H1 (cell line): ENCODE data around the gene GNG12. TPM values are rescaled to one million over a fixed set of nuclear protein-coding genes. Genes with fewer than 3 reads are reported as not detected.

Experiments used
- CTCF ChIA-PET: fragments of 300-600 bp; sonication (Branson Sonifier 250); formaldehyde crosslinking; loops from one replicate; lab custom pipeline; 2021; ENCODE audit not compliant: partially characterized antibody; lab: Charles Lee
- POLR2A ChIA-PET: fragments of 300-600 bp; sonication (Branson Sonifier 250); formaldehyde crosslinking; loops from one replicate; lab custom pipeline; 2021; ENCODE audit warnings: inconsistent platforms; ENCODE audit not compliant: partially characterized antibody; lab: Charles Lee
- DNase-seq, 2 experiments: peaks; one replicate each; pipeline versions ENCODE4 v3.0.0 to v3.0.0-alpha.2; 2010 to 2022; ENCODE audit warnings: low spot score in 2 of 2, low read depth in 1 of 2, mixed read lengths in 1 of 2
- FAIRE-seq: peaks from 2 replicates; lab custom pipeline; 2011; peaks lifted over from hg19 to GRCh38; lab: Jason Lieb, UNC
- H2AFZ ChIP-seq: 2 replicates; pipeline ENCODE4 v1.8.1; 2012; ENCODE audit warnings: low read length, inconsistent platforms
- H2AK5ac ChIP-seq: 2 replicates; pipeline ENCODE4 v1.6.1; 2013; ENCODE audit warnings: low read depth, low read length
- H2BK120ac ChIP-seq: replicated peaks from 2 replicates; pipeline ENCODE3; 2013; ENCODE audit warnings: low read depth, low read length, inconsistent platforms
- H2BK12ac ChIP-seq: 2 replicates; pipeline ENCODE4 v1.6.1; 2013; ENCODE audit warnings: low read depth, low read length
- H2BK15ac ChIP-seq: 2 replicates; pipeline ENCODE4 v1.6.1; 2013; ENCODE audit warnings: low read length
- H2BK20ac ChIP-seq: 2 replicates; pipeline ENCODE4 v1.6.1; 2013; ENCODE audit warnings: low read length
- H2BK5ac ChIP-seq: 2 replicates; pipeline ENCODE4 v1.6.1; 2013; ENCODE audit warnings: low read depth, low read length
- H3K14ac ChIP-seq: 2 replicates; pipeline ENCODE4 v1.6.1; 2013; ENCODE audit warnings: inconsistent platforms; ENCODE audit not compliant: insufficient read length
- H3K18ac ChIP-seq: 2 replicates; pipeline ENCODE4 v1.6.1; 2013; ENCODE audit warnings: low read length; ENCODE audit errors: extremely low read depth
- H3K23ac ChIP-seq: 2 replicates; pipeline ENCODE4 v1.6.1; 2013; ENCODE audit warnings: inconsistent platforms; ENCODE audit not compliant: insufficient read length
- H3K23me2 ChIP-seq: 2 replicates; pipeline ENCODE4 v1.6.1; 2013; ENCODE audit warnings: low read depth, low read length
- H3K27ac ChIP-seq: 2 replicates; pipeline ENCODE4 v1.6.1; 2011; ENCODE audit warnings: low read depth, low read length, inconsistent platforms
- H3K27me3 ChIP-seq, 4 experiments: replicated peaks in 1 of 4; 1 replicate in 1 of 4; 2 replicates in 3 of 4; pipeline versions ENCODE4 v1.6.1 to v1.8.1; 2011 to 2013; ENCODE audit warnings: low read length in 3 of 4, mild to moderate bottlenecking in 3 of 4, inconsistent platforms in 2 of 4, mixed read lengths in 2 of 4, moderate library complexity in 1 of 4; ENCODE audit not compliant: control insufficient read depth in 3 of 4, insufficient read depth in 3 of 4; ENCODE audit errors: extremely low read depth in 1 of 4
- H3K36me3 ChIP-seq, 4 experiments: 2 replicates each; pipeline versions ENCODE4 v1.6.1 to v1.8.1; 2011 to 2013; ENCODE audit warnings: mild to moderate bottlenecking in 4 of 4, low read length in 3 of 4, moderate library complexity in 2 of 4, control low read depth in 1 of 4, inconsistent platforms in 1 of 4; ENCODE audit not compliant: insufficient read depth in 4 of 4, control insufficient read depth in 2 of 4
- H3K4ac ChIP-seq: replicated peaks from 2 replicates; pipeline ENCODE3; 2013; ENCODE audit warnings: low read length, low read depth, mixed read lengths, inconsistent platforms; ENCODE audit not compliant: insufficient read length
- H3K4me1 ChIP-seq, 4 experiments: replicated peaks in 1 of 4; 1 replicate in 1 of 4; 2 replicates in 3 of 4; pipeline versions ENCODE4 v1.6.1 to v1.8.1; 2011 to 2013; ENCODE audit warnings: low read length in 3 of 4, inconsistent platforms in 2 of 4, mixed read lengths in 1 of 4; ENCODE audit not compliant: insufficient read depth in 4 of 4, control insufficient read depth in 3 of 4
- H3K4me2 ChIP-seq, 2 experiments: 2 replicates each; pipeline versions ENCODE4 v1.6.1 to v1.8.1; 2011 to 2013; ENCODE audit warnings: low read depth in 2 of 2, low read length in 2 of 2, control low read depth in 1 of 2, inconsistent platforms in 1 of 2, mild to moderate bottlenecking in 1 of 2; ENCODE audit not compliant: insufficient read depth in 1 of 2
- H3K4me3 ChIP-seq, 4 experiments: fragments of 200-600, 300-600 bp in 1 of 4; sonication (generic), shearing (Covaris generic), sonication (Bioruptor Twin) in 1 of 4; 2 replicates each; pipeline versions ENCODE4 v1.5.1 to v1.8.1; 2011 to 2016; ENCODE audit warnings: low read length in 4 of 4, low read depth in 3 of 4, control low read depth in 2 of 4, inconsistent platforms in 2 of 4, mild to moderate bottlenecking in 2 of 4, mixed read lengths in 1 of 4, moderate library complexity in 1 of 4; ENCODE audit not compliant: insufficient read depth in 2 of 4; ENCODE audit errors: extremely low read depth in 1 of 4
- H3K56ac ChIP-seq: replicated peaks from 2 replicates; pipeline ENCODE3; 2013; ENCODE audit warnings: low read depth, mild to moderate bottlenecking, mixed read lengths, low read length, inconsistent platforms; ENCODE audit not compliant: insufficient read length
- H3K79me1 ChIP-seq: 2 replicates; pipeline ENCODE4 v1.6.1; 2013; ENCODE audit warnings: low read depth, low read length, control low read depth
- H3K79me2 ChIP-seq, 2 experiments: 2 replicates each; pipeline versions ENCODE4 v1.6.1 to v1.8.1; 2012 to 2013; ENCODE audit warnings: low read length in 2 of 2, mild to moderate bottlenecking in 2 of 2, inconsistent platforms in 1 of 2; ENCODE audit not compliant: insufficient read depth in 2 of 2, control insufficient read depth in 1 of 2
- H3K9ac ChIP-seq, 4 experiments: replicated peaks in 1 of 4; 1 replicate in 1 of 4; 2 replicates in 3 of 4; pipeline versions ENCODE4 v1.6.1 to v1.8.1; 2011 to 2013; ENCODE audit warnings: low read depth in 3 of 4, low read length in 3 of 4, control low read depth in 2 of 4, mild to moderate bottlenecking in 2 of 4, moderate library complexity in 2 of 4, inconsistent platforms in 1 of 4; ENCODE audit errors: extremely low read depth in 1 of 4
- H3K9me3 ChIP-seq, 2 experiments: 2 replicates each; pipeline versions ENCODE4 v1.6.1 to v1.8.1; 2012 to 2013; ENCODE audit warnings: mild to moderate bottlenecking in 2 of 2, moderate library complexity in 2 of 2, control low read depth in 1 of 2, inconsistent platforms in 1 of 2, low read depth in 1 of 2, low read length in 1 of 2, mixed read lengths in 1 of 2; ENCODE audit not compliant: insufficient read depth in 2 of 2
- H4K20me1 ChIP-seq, 2 experiments: replicated peaks in 1 of 2; 2 replicates each; pipeline versions ENCODE3 to v1.8.1; 2011 to 2013; ENCODE audit warnings: inconsistent platforms in 2 of 2, low read length in 2 of 2, mild to moderate bottlenecking in 1 of 2; ENCODE audit not compliant: insufficient read depth in 2 of 2, control insufficient read depth in 1 of 2
- H4K5ac ChIP-seq: 2 replicates; pipeline ENCODE4 v1.6.1; 2013; ENCODE audit warnings: low read length, low read depth, mixed read lengths, inconsistent platforms; ENCODE audit not compliant: insufficient read length
- H4K8ac ChIP-seq: 2 replicates; pipeline ENCODE4 v1.8.0; 2013; ENCODE audit warnings: mild to moderate bottlenecking, moderate library complexity, low read length, inconsistent platforms; ENCODE audit not compliant: insufficient read depth; ENCODE audit errors: extremely low read depth
- H4K91ac ChIP-seq: replicated peaks from 2 replicates; pipeline ENCODE3; 2013; ENCODE audit warnings: low read length, mixed read lengths, inconsistent platforms; ENCODE audit not compliant: insufficient read length
- CHD1 ChIP-seq: IDR thresholded peaks from 2 replicates; pipeline ENCODE4 v1.6.1; 2012; ENCODE audit warnings: low read depth, low read length, improper control_type of control experiment
- CREB1 ChIP-seq: IDR thresholded peaks from 2 replicates; pipeline ENCODE4 v1.6.1; 2012; ENCODE audit warnings: inconsistent platforms
- GABPA ChIP-seq: IDR thresholded peaks from 2 replicates; pipeline ENCODE4 v1.6.1; 2011; ENCODE audit warnings: mild to moderate bottlenecking, low read length, moderate library complexity, borderline replicate concordance; ENCODE audit not compliant: insufficient read depth
- KDM5A ChIP-seq: fragments of 200-600 bp; IDR thresholded peaks from 2 replicates; pipeline ENCODE4 v1.7.1; 2012; ENCODE audit warnings: mild to moderate bottlenecking, low read length, inconsistent platforms, mixed read lengths
- SAP30 ChIP-seq: fragments of 300-600 bp; sonication (generic); IDR thresholded peaks from 2 replicates; pipeline ENCODE4 v1.7.1; 2012; ENCODE audit warnings: low read length, moderate library complexity, mild to moderate bottlenecking, inconsistent platforms; ENCODE audit not compliant: insufficient read depth, insufficient replicate concordance
- SP2 ChIP-seq: IDR thresholded peaks from 2 replicates; pipeline ENCODE4 v1.6.1; 2012; ENCODE audit warnings: mild to moderate bottlenecking, low read length, inconsistent platforms
- SRF ChIP-seq: IDR thresholded peaks from 2 replicates; pipeline ENCODE4 v1.6.1; 2011; ENCODE audit warnings: mild to moderate bottlenecking, low read depth, low read length, moderate library complexity
- WGBS, 2 experiments: shearing (Covaris generic) in 1 of 2; methylation state at CpG; one replicate each; pipeline versions ENCODE4 v1.1.6 to v1.1.7; 2013 to 2015; ENCODE audit warnings: low lambda C conversion rate in 2 of 2, mixed read lengths in 2 of 2, inconsistent platforms in 1 of 2, low coverage in 1 of 2, missing lambda C conversion rate in 1 of 2; ENCODE audit not compliant: insufficient replicate concordance in 2 of 2, insufficient coverage in 1 of 2, insufficient read length in 1 of 2; ENCODE audit errors: extremely low coverage in 1 of 2, missing lambda C conversion rate in 1 of 2; 5-methylcytosine and 5-hydroxymethylcytosine counted together
- polyA plus RNA-seq, 7 experiments: library from polyadenylated mRNA; depleted of rRNA in 3 of 7; stranded (reverse) in 5 of 7; unstranded in 2 of 7; fragments of >200 nt in 5 of 7; fragments of 200-250 nt in 2 of 7; gene quantifications; 1 replicate in 5 of 7; 2 replicates in 1 of 7; 4 replicates in 1 of 7; pipeline versions ENCODE4 v1.2.1 to v1.2.3, GENCODE V29; 2011 to 2013; ENCODE audit warnings: missing spikeins in 2 of 7, mixed read lengths in 2 of 7
- total RNA-seq: library from RNA; stranded (reverse); fragmentation: NEBNext Ultra II Directional; extraction: Animal tissue kit (Norgen Biotek cat#: 25700); gene quantifications from 2 replicates; pipeline ENCODE4 v1.2.1, GENCODE V29; 2021
- TF ChIP-seq, protein P1 (sequence below), 3 experiments: IDR thresholded peaks; 1 replicate in 2 of 3; 2 replicates in 1 of 3; pipeline versions ENCODE4 v1.5.1 to v1.6.1; 2011; ENCODE audit warnings: low read length in 3 of 3, mild to moderate bottlenecking in 3 of 3, inconsistent platforms in 2 of 3, low read depth in 1 of 3, moderate library complexity in 1 of 3; ENCODE audit not compliant: insufficient read depth in 1 of 3; ENCODE audit errors: control extremely low read depth in 1 of 3

Gene GNG12
- total and polyA plus RNA-seq, 2 of the 8 experiments (the other 6 are each of a cell fraction or from before 2014, with no cell fraction given) = 11.4 to 35.8 TPM

DNA sequence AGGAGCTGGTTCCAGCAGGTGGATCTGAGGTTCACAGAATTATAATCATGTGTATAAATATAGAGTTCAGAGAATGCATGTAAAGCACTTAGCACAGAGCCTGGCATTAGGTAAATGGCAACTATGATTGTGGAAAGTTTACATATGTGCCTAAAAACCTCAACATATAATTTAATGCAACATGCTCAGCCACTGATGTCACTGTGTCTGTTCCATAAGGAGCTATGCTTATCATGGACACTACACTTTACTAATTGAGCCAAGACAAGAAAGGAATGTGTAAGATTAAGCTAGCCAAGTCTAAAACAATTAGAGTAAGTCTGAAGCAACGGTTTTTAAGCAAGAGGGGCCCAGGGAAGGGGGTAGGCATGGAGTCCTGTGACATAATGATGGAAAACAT lies 61.5 kb downstream of the GNG12 start:
- no peak overlapping the region for H3K18ac ChIP-seq
- H3K4me1 ChIP-seq = peaks cover 0 to 2% (median 1%) of the 10 kb centered on the region in 4 experiments; a peak in 3 of 7 replicates
- no peak overlapping the region for H2BK120ac ChIP-seq
- no peak overlapping the region for H4K91ac ChIP-seq
- H4K8ac ChIP-seq = no peak overlapping the region
- H3K36me3 ChIP-seq = 0 out of 8 replicates have a peak, but pooled peaks cover 0 to 3% (median 0%) of the 10 kb centered on the region in 4 experiments
- no peak overlapping the region for H3K9ac ChIP-seq
- ChIA-PET CTCF (interaction anchor here (0.6 to 13.2 kb wide), 44 partner anchors 9 to 700 kb away, joined by 3 to 156 read pairs (median 4); no protein-coding TSS in a partner anchor), POLR2A (interaction anchor here (0.9 to 1.3 kb wide), 2 partner anchors 14 to 22 kb away, joined by 3 read pairs; no protein-coding TSS in a partner anchor)
- H3K27ac ChIP-seq = no peak overlapping the region
- no peaks in the 10 kb centered on the region for H3K79me2 ChIP-seq
- no peak overlapping the region for H2BK15ac ChIP-seq
- no peaks in the 10 kb centered on the region for H3K79me1 ChIP-seq
- no peak overlapping the region for H3K4ac ChIP-seq
- H3K27me3 ChIP-seq = no peaks in the 10 kb centered on the region
- DNase-seq (no peak), FAIRE-seq (no peak)
- WGBS, 2 experiments = 90% methylated on average over 1 of the region's 1 CpG; no CpG with 5 or more reads in 1 of the 2 experiments
- H2BK12ac ChIP-seq = no peak overlapping the region
- no peak overlapping the region for H2BK5ac ChIP-seq
- no peak overlapping the region for H2AK5ac ChIP-seq
- H3K23ac ChIP-seq = no peak overlapping the region
- H2BK20ac ChIP-seq = no peak overlapping the region
- no peaks in the 10 kb centered on the region for H3K23me2 ChIP-seq
- H4K5ac ChIP-seq = no peak overlapping the region
- no peaks in the 10 kb centered on the region for H3K9me3 ChIP-seq
- H3K4me3 ChIP-seq = no peak overlapping the region
- H3K14ac ChIP-seq = no peak overlapping the region
- H4K20me1 ChIP-seq = peaks cover 0 to 1% of the 10 kb centered on the region in 2 experiments
- H3K56ac ChIP-seq = no peak overlapping the region
- H3K4me2 ChIP-seq = no peak overlapping the region
- H2AFZ ChIP-seq = no peak overlapping the region
- no peak for TF ChIP-seq SP2
- no peak for TF ChIP-seq CREB1
- no peak for TF ChIP-seq CHD1
- no peak for TF ChIP-seq KDM5A
- TF ChIP-seq SAP30 = no peak
- TF ChIP-seq, protein P1, sequence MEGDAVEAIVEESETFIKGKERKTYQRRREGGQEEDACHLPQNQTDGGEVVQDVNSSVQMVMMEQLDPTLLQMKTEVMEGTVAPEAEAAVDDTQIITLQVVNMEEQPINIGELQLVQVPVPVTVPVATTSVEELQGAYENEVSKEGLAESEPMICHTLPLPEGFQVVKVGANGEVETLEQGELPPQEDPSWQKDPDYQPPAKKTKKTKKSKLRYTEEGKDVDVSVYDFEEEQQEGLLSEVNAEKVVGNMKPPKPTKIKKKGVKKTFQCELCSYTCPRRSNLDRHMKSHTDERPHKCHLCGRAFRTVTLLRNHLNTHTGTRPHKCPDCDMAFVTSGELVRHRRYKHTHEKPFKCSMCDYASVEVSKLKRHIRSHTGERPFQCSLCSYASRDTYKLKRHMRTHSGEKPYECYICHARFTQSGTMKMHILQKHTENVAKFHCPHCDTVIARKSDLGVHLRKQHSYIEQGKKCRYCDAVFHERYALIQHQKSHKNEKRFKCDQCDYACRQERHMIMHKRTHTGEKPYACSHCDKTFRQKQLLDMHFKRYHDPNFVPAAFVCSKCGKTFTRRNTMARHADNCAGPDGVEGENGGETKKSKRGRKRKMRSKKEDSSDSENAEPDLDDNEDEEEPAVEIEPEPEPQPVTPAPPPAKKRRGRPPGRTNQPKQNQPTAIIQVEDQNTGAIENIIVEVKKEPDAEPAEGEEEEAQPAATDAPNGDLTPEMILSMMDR (IDR thresholded peaks at IDR 0.05; ENCODE audit: control extremely low read depth in 1 of 3, insufficient read depth in 1 of 3, low read depth in 1 of 3, low read length in 3 of 3) = no peak
- TF ChIP-seq SRF = no peak
- no peak for TF ChIP-seq GABPA
